Natural killer cell treated with Interleukin-12 subunit alpha and Interleukin-12 subunit beta and Interleukin-15 and Interleukin-18, amount 100 ng/mL, for 72 hours (primary cell): ENCODE data around the gene PRKX. TPM values are rescaled to one million over a fixed set of nuclear protein-coding genes. Genes with fewer than 3 reads are reported as not detected.
"Not testable (repeated sequence)": the region's sequence is repeated elsewhere in the genome, so short reads cannot be mapped to it uniquely, and the experiment has no call there.

Experiments
- ATAC-seq, 2 donors: fragments of 150-1000 bp; cut with Tn5 transposase in 1 of 2; sonication (Bioruptor Pico), chemical (Tn5 transposase) in 1 of 2; 2 replicates each; pipeline ENCODE4 v1.10.0; 2021
- DNase-seq: peaks from one replicate; pipeline ENCODE4 v3.0.0; 2022; ENCODE audit warnings: low spot score
- H3K27ac Mint-ChIP-seq, 2 donors: 1 replicate in 1 of 2; 2 replicates in 1 of 2; pipeline ENCODE4 v1.8.0; 2022; ENCODE audit warnings: mixed read lengths in 2 of 2, mild to moderate bottlenecking in 1 of 2, moderate library complexity in 1 of 2
- H3K27me3 Mint-ChIP-seq, 2 donors: 1 replicate in 1 of 2; 2 replicates in 1 of 2; pipeline ENCODE4 v1.8.0; 2022; ENCODE audit warnings: mixed read lengths in 2 of 2
- H3K36me3 Mint-ChIP-seq: one replicate; pipeline ENCODE4 v1.8.0; 2022; ENCODE audit warnings: mixed read lengths
- H3K4me1 Mint-ChIP-seq, 2 donors: 1 replicate in 1 of 2; 2 replicates in 1 of 2; pipeline ENCODE4 v1.8.0; 2022; ENCODE audit warnings: low read depth in 2 of 2, mixed read lengths in 2 of 2, mild to moderate bottlenecking in 1 of 2
- H3K4me3 Mint-ChIP-seq: one replicate; pipeline ENCODE4 v1.8.0; 2022; ENCODE audit warnings: mixed read lengths
- H3K9me3 Mint-ChIP-seq: 2 replicates; pipeline ENCODE4 v1.8.0; 2022; ENCODE audit warnings: mixed read lengths
- total RNA-seq, 2 donors: library from RNA; stranded (reverse); gene quantifications; one replicate each; pipeline ENCODE4 v1.2.3, GENCODE V29; 2022

The PRKX gene
- total RNA-seq, 2 donors from 2014 or later, result 109 to 177 TPM

GRCh38 chrX:3659761-3660160 lies 53.7 kb downstream of the PRKX start:
- ATAC-seq (no peak), DNase-seq (no peak)
- peaks cover 7% of the 10 kb centered on the region for H3K36me3 Mint-ChIP-seq
- peaks cover 6 to 39% of the 10 kb centered on the region in 2 donors for H3K4me1 Mint-ChIP-seq
- no peak overlapping the region for H3K4me3 Mint-ChIP-seq
- H3K9me3 Mint-ChIP-seq, result no peaks in the 10 kb centered on the region
- no peaks in the 10 kb centered on the region for H3K27me3 Mint-ChIP-seq
- no peak overlapping the region for H3K27ac Mint-ChIP-seq

- H3K36me3 Mint-ChIP-seq, result peaks cover 7% of the 10 kb centered on the region
- H3K9me3 Mint-ChIP-seq, result no peaks in the 10 kb centered on the region
- DNase-seq (no peak), ATAC-seq (no peak)
- no peak overlapping the region for H3K27ac Mint-ChIP-seq
- H3K27me3 Mint-ChIP-seq, result no peaks in the 10 kb centered on the region
- H3K4me1 Mint-ChIP-seq, result peaks cover 2 to 12% of the 10 kb centered on the region in 2 donors
- H3K4me3 Mint-ChIP-seq, result no peak overlapping the region
Observed at GRCh38 chrX:3655181-3655580, 58.3 kb downstream of the PRKX start.

GRCh38 chrX:3653111-3653510 lies 60.3 kb downstream of the PRKX start:
- Mint-ChIP-seq H3K27me3 (no peaks in the 10 kb centered on the region), H3K9me3 (no peaks in the 10 kb centered on the region), H3K27ac (no peak overlapping the region), H3K36me3 (peaks cover 4% of the 10 kb centered on the region), H3K4me3 (no peak overlapping the region), H3K4me1 (peaks cover 0 to 10% of the 10 kb centered on the region in 2 donors)
- ATAC-seq (no peak), DNase-seq (no peak)

DNA sequence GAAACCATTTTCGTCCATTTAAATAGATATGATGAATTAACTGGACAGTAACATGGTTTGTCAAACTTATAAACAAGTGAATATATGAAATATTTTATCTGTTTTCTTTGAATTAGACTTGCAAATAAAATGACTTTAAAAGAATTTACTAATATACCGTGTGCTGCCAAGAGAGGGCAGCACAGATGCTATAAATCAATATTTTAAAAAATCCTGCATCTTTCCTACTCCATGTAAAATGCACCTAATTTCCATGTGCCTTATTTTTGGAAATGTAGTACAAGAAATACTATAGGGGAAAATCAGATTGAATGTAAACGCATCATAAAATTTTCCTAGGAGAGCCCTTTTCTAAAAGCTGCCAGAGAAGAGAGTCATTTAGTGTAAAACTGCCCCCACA lies 62.2 kb downstream of the PRKX start:
- Mint-ChIP-seq H3K4me1 (peaks cover 0 to 17% of the 10 kb centered on the region in 2 donors), H3K27me3 (no peaks in the 10 kb centered on the region), H3K36me3 (peaks cover 4% of the 10 kb centered on the region), H3K9me3 (no peaks in the 10 kb centered on the region), H3K4me3 (no peak overlapping the region), H3K27ac (peak overlapping the region in 1 of 2 donors; percentile 14)
- DNase-seq (no peak), ATAC-seq (no peak)

DNA sequence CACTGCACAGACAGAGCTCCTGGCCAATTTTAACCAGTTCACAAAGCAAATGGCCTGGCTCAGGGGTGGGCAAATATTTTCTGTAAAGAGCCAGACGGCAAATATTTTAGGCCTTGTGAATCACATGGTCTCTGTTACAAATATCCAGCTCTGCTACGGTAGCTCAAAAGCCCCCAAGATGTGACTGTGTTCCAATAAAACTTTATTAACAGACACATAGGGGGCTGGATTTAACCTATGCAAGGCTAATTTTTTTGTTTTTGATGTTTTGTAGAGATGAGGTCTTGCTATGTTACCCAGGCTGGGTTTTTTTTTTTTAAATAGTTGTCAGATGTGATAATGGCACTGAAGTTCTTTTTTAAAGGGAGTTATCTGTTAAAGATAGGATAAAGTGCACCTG lies 65.4 kb downstream of the PRKX start:
- Mint-ChIP-seq H3K36me3 (peaks cover 4% of the 10 kb centered on the region), H3K27me3 (no peaks in the 10 kb centered on the region), H3K27ac (peak overlapping the region in 1 of 2 donors; percentile 28), H3K4me1 (peaks cover 0 to 23% of the 10 kb centered on the region in 2 donors), H3K9me3 (no peaks in the 10 kb centered on the region), H3K4me3 (no peak overlapping the region)
- ATAC-seq (no peak), DNase-seq (no peak)

DNA sequence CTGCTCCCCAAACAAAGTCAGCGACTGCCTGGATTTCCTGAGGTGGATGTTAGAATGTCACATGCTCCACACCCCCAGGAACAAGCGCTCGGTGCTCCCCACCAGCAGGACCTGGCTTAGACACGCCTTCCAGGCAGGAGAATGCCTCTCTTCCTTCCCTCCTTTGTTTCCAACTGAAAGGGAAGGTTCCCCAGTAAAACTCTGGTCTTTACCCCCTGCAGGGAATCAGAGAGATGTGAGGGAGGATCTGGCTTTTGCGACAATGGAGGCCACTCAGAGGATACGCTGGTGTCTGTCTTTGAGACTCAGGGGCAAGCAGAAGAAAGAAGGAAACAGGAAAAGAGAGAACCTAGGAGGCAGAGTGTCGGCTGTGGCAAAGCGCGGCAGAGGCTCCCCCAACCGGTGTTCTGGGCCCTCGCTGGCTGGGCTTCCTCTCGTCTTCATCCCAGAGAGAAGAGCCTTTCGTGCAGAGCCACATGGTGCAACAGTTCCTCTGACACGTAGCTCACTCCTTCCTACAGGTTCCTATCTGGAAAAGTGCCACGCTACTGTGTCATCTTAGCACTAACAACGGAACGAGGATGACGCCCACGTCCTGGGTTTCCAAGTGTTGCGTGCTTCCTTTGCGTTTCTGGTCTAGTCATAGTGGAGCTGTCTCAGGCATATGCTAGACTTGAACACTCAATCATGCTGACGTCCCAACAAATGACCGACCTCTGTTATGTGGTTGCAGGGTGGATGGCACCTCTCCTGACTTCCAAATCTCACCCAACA lies 73.4 kb downstream of the PRKX start:
- H3K27ac Mint-ChIP-seq, result not testable (repeated sequence)
- ATAC-seq, result peak in 1 of 2 donors; percentile 48
- peaks cover 7 to 22% of the 10 kb centered on the region in 2 donors for H3K4me1 Mint-ChIP-seq

DNA sequence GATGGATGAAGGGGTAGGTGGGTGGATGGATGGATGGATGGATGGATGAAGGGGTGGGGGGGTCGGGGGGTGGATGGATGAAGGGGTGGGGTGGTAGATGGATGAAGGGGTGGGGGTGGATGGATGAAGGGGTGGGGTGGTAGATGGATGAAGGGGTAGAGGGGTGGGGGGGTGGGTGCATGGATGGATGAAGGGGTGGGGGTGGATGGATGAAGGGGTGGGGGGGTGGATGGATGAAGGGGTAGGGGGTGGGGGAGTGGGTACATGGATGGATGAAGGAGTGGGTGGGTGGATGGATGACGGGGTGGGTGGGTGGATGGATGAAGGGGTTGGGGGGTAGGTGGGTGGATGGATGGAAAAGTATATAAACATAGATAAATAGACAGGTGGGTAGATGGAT lies 74.2 kb downstream of the PRKX start:
- ATAC-seq (no peak), DNase-seq (no peak)
- H3K4me1 Mint-ChIP-seq, result peaks cover 7 to 22% of the 10 kb centered on the region in 2 donors
- peaks cover 12% of the 10 kb centered on the region for H3K36me3 Mint-ChIP-seq
- H3K27me3 Mint-ChIP-seq, result no peaks in the 10 kb centered on the region
- no peak overlapping the region for H3K4me3 Mint-ChIP-seq
- H3K9me3 Mint-ChIP-seq, result no peaks in the 10 kb centered on the region
- no peak overlapping the region for H3K27ac Mint-ChIP-seq

More for the DNA sequence above, 73.4 kb downstream of the PRKX start:
- H3K27me3 Mint-ChIP-seq, DNase-seq, H3K9me3 Mint-ChIP-seq, H3K4me3 Mint-ChIP-seq: not testable (repeated sequence)
- H3K36me3 Mint-ChIP-seq, result peaks cover 12% of the 10 kb centered on the region

GRCh38 chrX:3638280-3638873 lies 75.1 kb downstream of the PRKX start:
- H3K36me3 Mint-ChIP-seq, result peaks cover 12% of the 10 kb centered on the region
- H3K9me3 Mint-ChIP-seq, result no peaks in the 10 kb centered on the region
- H3K4me1 Mint-ChIP-seq, result peaks cover 7 to 19% of the 10 kb centered on the region in 2 donors
- H3K27ac Mint-ChIP-seq, result peak overlapping the region; percentile 1 to 15
- DNase-seq (no peak), ATAC-seq (no peak)
- no peaks in the 10 kb centered on the region for H3K27me3 Mint-ChIP-seq
- no peak overlapping the region for H3K4me3 Mint-ChIP-seq

DNA sequence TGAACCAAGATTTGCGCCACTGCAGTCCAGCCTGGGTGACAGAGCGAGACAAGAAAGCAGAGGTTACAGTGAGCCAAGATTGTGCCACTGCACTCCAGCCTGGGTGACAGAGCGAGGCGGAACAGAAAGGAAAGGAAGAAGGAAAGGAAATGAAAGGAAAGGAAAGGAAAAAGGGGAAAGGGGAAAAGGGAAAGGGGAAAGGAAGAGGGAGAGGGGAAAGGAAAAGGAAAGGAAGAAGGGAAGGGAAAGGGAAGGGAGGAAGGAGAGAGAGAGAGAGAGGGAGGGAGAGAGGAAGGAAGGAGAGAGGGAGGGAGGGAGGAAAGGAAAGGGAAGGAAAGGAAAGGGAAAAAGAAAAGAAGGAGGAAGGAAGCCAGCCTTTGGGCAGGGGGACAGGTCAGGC lies 76.6 kb downstream of the PRKX start:
- no peaks in the 10 kb centered on the region for H3K9me3 Mint-ChIP-seq
- ATAC-seq (no peak), DNase-seq (no peak)
- H3K27me3 Mint-ChIP-seq, result no peaks in the 10 kb centered on the region
- no peak overlapping the region for H3K27ac Mint-ChIP-seq
- H3K36me3 Mint-ChIP-seq, result peaks cover 14% of the 10 kb centered on the region
- peaks cover 7 to 19% of the 10 kb centered on the region in 2 donors for H3K4me1 Mint-ChIP-seq
- no peak overlapping the region for H3K4me3 Mint-ChIP-seq

- H3K36me3 Mint-ChIP-seq, result peaks cover 14% of the 10 kb centered on the region
- ATAC-seq, result no peak
- H3K4me3 Mint-ChIP-seq, result no peak overlapping the region
Observed at GRCh38 chrX:3631196-3631595, 82.3 kb downstream of the PRKX start.

DNA sequence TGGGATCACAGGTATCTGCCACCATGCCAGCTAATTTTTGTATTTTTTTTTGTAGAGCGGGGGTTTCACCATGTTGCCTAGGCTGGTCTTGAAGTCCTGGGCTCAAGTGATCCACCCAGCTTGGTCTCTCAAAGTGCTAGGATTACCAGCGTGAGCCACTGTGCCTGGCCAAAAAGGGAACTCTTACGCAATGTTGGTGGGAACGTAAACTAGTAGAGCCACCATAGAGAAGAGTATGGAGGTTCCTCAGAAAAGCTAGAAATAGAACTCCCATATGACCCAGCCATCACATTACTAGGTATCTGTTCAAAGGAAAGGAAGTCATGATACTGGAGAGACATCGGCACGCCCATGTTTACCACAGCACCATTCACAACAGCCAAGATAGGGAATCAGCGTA lies 85.9 kb downstream of the PRKX start:
- peaks cover 12% of the 10 kb centered on the region for H3K36me3 Mint-ChIP-seq

More at GRCh38 chrX:3631196-3631595, 82.3 kb downstream of the PRKX start:
- H3K4me1 Mint-ChIP-seq, result peaks cover 6 to 19% of the 10 kb centered on the region in 2 donors
- H3K9me3 Mint-ChIP-seq, result no peaks in the 10 kb centered on the region
- H3K27ac Mint-ChIP-seq, result no peak overlapping the region
- no peaks in the 10 kb centered on the region for H3K27me3 Mint-ChIP-seq
- DNase-seq, result no peak

GRCh38 chrX:3621414-3621813 lies 92.0 kb downstream of the PRKX start:
- no peak overlapping the region for H3K27ac Mint-ChIP-seq
- DNase-seq, result no peak
- no peak overlapping the region for H3K4me3 Mint-ChIP-seq
- H3K27me3 Mint-ChIP-seq, result no peaks in the 10 kb centered on the region
- peaks cover 4% of the 10 kb centered on the region for H3K36me3 Mint-ChIP-seq
- ATAC-seq, result no peak
- H3K4me1 Mint-ChIP-seq, result peaks cover 0 to 11% of the 10 kb centered on the region in 2 donors
- H3K9me3 Mint-ChIP-seq, result no peaks in the 10 kb centered on the region

More for the DNA sequence above, 85.9 kb downstream of the PRKX start:
- no peak overlapping the region for H3K4me3 Mint-ChIP-seq
- no peak for DNase-seq
- no peaks in the 10 kb centered on the region for H3K27me3 Mint-ChIP-seq
- H3K9me3 Mint-ChIP-seq, result no peaks in the 10 kb centered on the region
- no peak overlapping the region for H3K27ac Mint-ChIP-seq
- H3K4me1 Mint-ChIP-seq, result peaks cover 6 to 12% of the 10 kb centered on the region in 2 donors
- no peak for ATAC-seq

DNA sequence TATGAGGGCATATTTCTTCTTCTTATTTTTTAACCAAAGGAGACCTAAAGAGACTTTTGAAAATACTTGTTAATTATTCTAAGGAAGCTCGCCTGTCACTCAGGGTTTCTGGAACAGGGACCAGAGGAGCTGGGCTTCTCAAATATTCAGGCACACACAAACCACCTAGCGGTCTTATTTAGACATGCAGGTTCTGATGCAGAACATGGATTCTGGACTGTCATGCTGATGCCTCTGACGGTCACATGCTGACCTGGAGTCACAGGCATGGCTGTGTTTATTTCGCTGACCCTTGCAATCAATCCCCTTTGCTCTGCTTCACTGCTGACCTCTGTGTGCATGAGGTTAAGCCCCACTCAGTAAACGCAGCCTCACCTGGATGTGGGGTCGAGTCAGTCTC lies 101.7 kb downstream of the PRKX start:
- H3K4me1 Mint-ChIP-seq, H3K9me3 Mint-ChIP-seq, H3K27me3 Mint-ChIP-seq, ATAC-seq, H3K36me3 Mint-ChIP-seq, DNase-seq, H3K4me3 Mint-ChIP-seq, H3K27ac Mint-ChIP-seq: not testable (repeated sequence)

DNA sequence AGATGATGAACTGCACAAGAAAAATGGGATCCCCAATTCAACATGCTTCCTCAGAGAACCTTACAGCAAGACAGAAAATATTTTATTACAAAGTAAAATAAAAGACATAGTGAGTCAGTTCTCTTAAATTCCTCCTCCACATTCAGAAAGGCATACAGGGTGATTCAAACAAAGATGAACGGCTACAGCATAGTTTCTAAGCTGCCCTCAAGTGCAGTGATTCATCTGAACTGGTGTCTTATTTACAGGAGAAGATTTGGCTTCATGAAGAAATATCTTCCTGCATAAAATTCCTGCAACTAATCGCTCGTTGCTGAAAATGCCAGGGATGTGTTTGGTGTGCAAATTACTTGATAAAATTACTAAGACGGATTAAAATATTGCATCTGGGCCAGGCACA lies 103.6 kb downstream of the PRKX start:
- no peak for ATAC-seq
- no peak for DNase-seq
- H3K4me1 Mint-ChIP-seq, result peaks cover 0 to 3% of the 10 kb centered on the region in 2 donors
- no peaks in the 10 kb centered on the region for H3K27me3 Mint-ChIP-seq
- H3K27ac Mint-ChIP-seq, result no peak overlapping the region
- no peaks in the 10 kb centered on the region for H3K9me3 Mint-ChIP-seq
- no peak overlapping the region for H3K4me3 Mint-ChIP-seq
- H3K36me3 Mint-ChIP-seq, result no peaks in the 10 kb centered on the region
